Activated CD8-positive, alpha-beta memory T cell treated with anti-CD3 and anti-CD28 coated beads, Interleukin-2, amount 10 ng/mL, durations not matched to agents 7 days and 5 days (primary cell): ENCODE data around the gene ZFAND2A. TPM values are rescaled to one million over a fixed set of nuclear protein-coding genes. Genes with fewer than 3 reads are reported as not detected.

Source experiments
- ATAC-seq: fragments of 150-1000 bp; cut with Tn5 transposase; one replicate; pipeline ENCODE4 v1.10.0; 2021; ENCODE audit warnings: moderate library complexity
- CTCF ChIA-PET: fragments of 350-600 bp; sonication (Branson Sonifier 250); formaldehyde crosslinking; loops from one replicate; lab custom pipeline; 2021; ENCODE audit warnings: antibody characterized with exemption; lab: Charles Lee
- DNase-seq: peaks from one replicate; pipeline ENCODE4 v3.0.0-alpha.2; 2020
- H3K27ac Mint-ChIP-seq: one replicate; pipeline ENCODE4 v1.8.0; 2021; ENCODE audit warnings: mild to moderate bottlenecking, mixed read lengths
- H3K27me3 Mint-ChIP-seq: one replicate; pipeline ENCODE4 v1.8.0; 2021; ENCODE audit warnings: mixed read lengths
- H3K36me3 Mint-ChIP-seq: one replicate; pipeline ENCODE4 v1.8.0; 2021; ENCODE audit warnings: mild to moderate bottlenecking, mixed read lengths
- H3K4me1 Mint-ChIP-seq: one replicate; pipeline ENCODE4 v1.8.0; 2021; ENCODE audit warnings: mixed read lengths
- H3K4me3 Mint-ChIP-seq: one replicate; pipeline ENCODE4 v1.8.0; 2021; ENCODE audit warnings: mild to moderate bottlenecking, moderate library complexity, mixed read lengths
- H3K9me3 Mint-ChIP-seq: one replicate; pipeline ENCODE4 v1.8.0; 2022; ENCODE audit warnings: low read depth, mixed read lengths
- total RNA-seq, 2 experiments: library from RNA; stranded (reverse); gene quantifications; one replicate each; pipeline ENCODE4 v1.2.3, GENCODE V29; 2021

Gene ZFAND2A
- total RNA-seq, 2 experiments from 2014 or later, result 23.8 to 23.9 TPM

GRCh38 chr7:1140476-1141104 lies 19.4 kb downstream of the ZFAND2A start:
- no peaks in the 10 kb centered on the region for H3K9me3 Mint-ChIP-seq
- no peak overlapping the region for H3K4me3 Mint-ChIP-seq
- CTCF ChIA-PET, result interaction anchor here (0.9 to 3.6 kb wide), 5 partner anchors 28 to 167 kb away, joined by 3 to 33 read pairs (median 3); no protein-coding TSS in a partner anchor
- H3K27ac Mint-ChIP-seq, result no peak overlapping the region
- H3K36me3 Mint-ChIP-seq, result no peaks in the 10 kb centered on the region
- no peaks in the 10 kb centered on the region for H3K27me3 Mint-ChIP-seq
- peaks cover 16% of the 10 kb centered on the region for H3K4me1 Mint-ChIP-seq
- DNase-seq (no peak), ATAC-seq (no peak)

- Mint-ChIP-seq H3K9me3 (no peaks in the 10 kb centered on the region), H3K27ac (peak overlapping the region; percentile 81), H3K4me1 (peaks cover 16% of the 10 kb centered on the region), H3K4me3 (peak overlapping the region; percentile 79), H3K27me3 (no peaks in the 10 kb centered on the region), H3K36me3 (peaks cover 4% of the 10 kb centered on the region)
- CTCF ChIA-PET, result interaction anchor here (1.1 to 3.6 kb wide), 12 partner anchors 12 to 144 kb away, joined by 4 to 33 read pairs (median 6); partner anchors contain the start of gene ZFAND2A
- DNase-seq (no peak), ATAC-seq (peak; percentile 83)
These were observed 22.4 kb downstream of the ZFAND2A start for GRCh38 chr7:1137517-1138167.

GRCh38 chr7:1136841-1137516 lies 23.0 kb downstream of the ZFAND2A start:
- no peaks in the 10 kb centered on the region for H3K9me3 Mint-ChIP-seq
- H3K4me1 Mint-ChIP-seq, result peaks cover 16% of the 10 kb centered on the region
- CTCF ChIA-PET, result interaction anchor here (1.2 to 3.6 kb wide), 7 partner anchors 18 to 143 kb away, joined by 5 to 33 read pairs (median 9); partner anchors contain the start of gene ZFAND2A
- ATAC-seq (no peak), DNase-seq (no peak)
- peaks cover 7% of the 10 kb centered on the region for H3K36me3 Mint-ChIP-seq
- H3K27ac Mint-ChIP-seq, result peak overlapping the region; percentile 60
- H3K27me3 Mint-ChIP-seq, result no peaks in the 10 kb centered on the region
- H3K4me3 Mint-ChIP-seq, result peak overlapping the region; percentile 79

- ATAC-seq (no peak), DNase-seq (no peak)
- no peak overlapping the region for H3K4me3 Mint-ChIP-seq
- H3K27ac Mint-ChIP-seq, result no peak overlapping the region
- H3K27me3 Mint-ChIP-seq, result no peaks in the 10 kb centered on the region
- H3K36me3 Mint-ChIP-seq, result peaks cover 11% of the 10 kb centered on the region
- peaks cover 2% of the 10 kb centered on the region for H3K9me3 Mint-ChIP-seq
- peaks cover 13% of the 10 kb centered on the region for H3K4me1 Mint-ChIP-seq
- CTCF ChIA-PET, result interaction anchor here (1.0 to 1.5 kb wide), 2 partner anchors 41 to 48 kb away, joined by 3 to 4 read pairs; no protein-coding TSS in a partner anchor
These were observed 25.0 kb downstream of the ZFAND2A start for GRCh38 chr7:1134951-1135350.

GRCh38 chr7:1131471-1132265 lies 28.3 kb downstream of the ZFAND2A start:
- H3K27me3 Mint-ChIP-seq, result no peaks in the 10 kb centered on the region
- H3K4me1 Mint-ChIP-seq, result peaks cover 1% of the 10 kb centered on the region
- peaks cover 2% of the 10 kb centered on the region for H3K9me3 Mint-ChIP-seq
- H3K27ac Mint-ChIP-seq, result no peak overlapping the region
- no peak overlapping the region for H3K4me3 Mint-ChIP-seq
- H3K36me3 Mint-ChIP-seq, result peaks cover 16% of the 10 kb centered on the region
- ATAC-seq, result no peak
- no peak for DNase-seq
- CTCF ChIA-PET, result interaction anchor here (0.7 to 1.2 kb wide), 2 partner anchors 45 to 46 kb away, joined by 4 to 5 read pairs; no protein-coding TSS in a partner anchor

GRCh38 chr7:1130021-1130990 lies 29.7 kb downstream of the ZFAND2A start:
- CTCF ChIA-PET, result interaction anchor here (0.6 kb wide), 1 partner anchor 137 kb away, joined by 3 read pairs; no protein-coding TSS in a partner anchor
- Mint-ChIP-seq H3K36me3 (peaks cover 19% of the 10 kb centered on the region), H3K4me3 (no peak overlapping the region), H3K27ac (no peak overlapping the region), H3K4me1 (no peaks in the 10 kb centered on the region), H3K27me3 (no peaks in the 10 kb centered on the region), H3K9me3 (peaks cover 2% of the 10 kb centered on the region)
- DNase-seq, result no peak
- ATAC-seq, result no peak

- DNase-seq (no peak), ATAC-seq (no peak)
- Mint-ChIP-seq H3K9me3 (peaks cover 2% of the 10 kb centered on the region), H3K4me1 (no peaks in the 10 kb centered on the region), H3K4me3 (no peak overlapping the region), H3K27ac (no peak overlapping the region), H3K27me3 (no peaks in the 10 kb centered on the region), H3K36me3 (peaks cover 19% of the 10 kb centered on the region)
- CTCF ChIA-PET, result no interaction called here
These were observed 30.6 kb downstream of the ZFAND2A start for GRCh38 chr7:1129431-1129830.

- no peaks in the 10 kb centered on the region for H3K27me3 Mint-ChIP-seq
- H3K4me3 Mint-ChIP-seq, result no peak overlapping the region
- peaks cover 12% of the 10 kb centered on the region for H3K36me3 Mint-ChIP-seq
- no peak for ATAC-seq
- peaks cover 2% of the 10 kb centered on the region for H3K9me3 Mint-ChIP-seq
- no peaks in the 10 kb centered on the region for H3K4me1 Mint-ChIP-seq
- CTCF ChIA-PET, result interaction anchor here (1.4 kb wide), 1 partner anchor 61 kb away, joined by 3 read pairs; no protein-coding TSS in a partner anchor
- no peak overlapping the region for H3K27ac Mint-ChIP-seq
- DNase-seq, result no peak
These were observed 33.0 kb downstream of the ZFAND2A start for GRCh38 chr7:1127001-1127400.

GRCh38 chr7:1125603-1125969 lies 34.4 kb downstream of the ZFAND2A start:
- ATAC-seq (no peak), DNase-seq (no peak)
- no peak overlapping the region for H3K4me3 Mint-ChIP-seq
- peaks cover 9% of the 10 kb centered on the region for H3K36me3 Mint-ChIP-seq
- H3K27ac Mint-ChIP-seq, result no peak overlapping the region
- H3K4me1 Mint-ChIP-seq, result no peaks in the 10 kb centered on the region
- H3K27me3 Mint-ChIP-seq, result no peaks in the 10 kb centered on the region
- no peaks in the 10 kb centered on the region for H3K9me3 Mint-ChIP-seq
- CTCF ChIA-PET, result interaction anchor here (0.5 to 1.4 kb wide), 2 partner anchors 17 to 60 kb away, joined by 3 read pairs; no protein-coding TSS in a partner anchor

GRCh38 chr7:1124816-1125602 lies 35.0 kb downstream of the ZFAND2A start:
- DNase-seq, result no peak
- H3K4me3 Mint-ChIP-seq, result no peak overlapping the region
- H3K36me3 Mint-ChIP-seq, result peaks cover 9% of the 10 kb centered on the region
- no peaks in the 10 kb centered on the region for H3K9me3 Mint-ChIP-seq
- no peak overlapping the region for H3K27ac Mint-ChIP-seq
- H3K4me1 Mint-ChIP-seq, result no peaks in the 10 kb centered on the region
- no peaks in the 10 kb centered on the region for H3K27me3 Mint-ChIP-seq
- ATAC-seq, result no peak
- CTCF ChIA-PET, result interaction anchor here (0.5 kb wide), 1 partner anchor 16 kb away, joined by 3 read pairs; no protein-coding TSS in a partner anchor

- CTCF ChIA-PET, result no interaction called here
- peaks cover 5% of the 10 kb centered on the region for H3K36me3 Mint-ChIP-seq
- no peaks in the 10 kb centered on the region for H3K4me1 Mint-ChIP-seq
- H3K9me3 Mint-ChIP-seq, result no peaks in the 10 kb centered on the region
- H3K27ac Mint-ChIP-seq, result no peak overlapping the region
- no peak for DNase-seq
- H3K27me3 Mint-ChIP-seq, result no peaks in the 10 kb centered on the region
- no peak overlapping the region for H3K4me3 Mint-ChIP-seq
- no peak for ATAC-seq
These were observed 35.8 kb downstream of the ZFAND2A start for GRCh38 chr7:1124164-1124563.
